Globus pallidus (tissue), 1 donor: ENCODE results near the gene NOL4.
"Not testable (repeated sequence)": the region's sequence is repeated elsewhere in the genome, so short reads cannot be mapped to it uniquely, and the experiment has no call there.

Experiments
- DNase-seq: peaks from one replicate; pipeline ENCODE4 v3.0.0-alpha.2; 2015; ENCODE audit warnings: low spot score

The NOL4 gene, protein sequence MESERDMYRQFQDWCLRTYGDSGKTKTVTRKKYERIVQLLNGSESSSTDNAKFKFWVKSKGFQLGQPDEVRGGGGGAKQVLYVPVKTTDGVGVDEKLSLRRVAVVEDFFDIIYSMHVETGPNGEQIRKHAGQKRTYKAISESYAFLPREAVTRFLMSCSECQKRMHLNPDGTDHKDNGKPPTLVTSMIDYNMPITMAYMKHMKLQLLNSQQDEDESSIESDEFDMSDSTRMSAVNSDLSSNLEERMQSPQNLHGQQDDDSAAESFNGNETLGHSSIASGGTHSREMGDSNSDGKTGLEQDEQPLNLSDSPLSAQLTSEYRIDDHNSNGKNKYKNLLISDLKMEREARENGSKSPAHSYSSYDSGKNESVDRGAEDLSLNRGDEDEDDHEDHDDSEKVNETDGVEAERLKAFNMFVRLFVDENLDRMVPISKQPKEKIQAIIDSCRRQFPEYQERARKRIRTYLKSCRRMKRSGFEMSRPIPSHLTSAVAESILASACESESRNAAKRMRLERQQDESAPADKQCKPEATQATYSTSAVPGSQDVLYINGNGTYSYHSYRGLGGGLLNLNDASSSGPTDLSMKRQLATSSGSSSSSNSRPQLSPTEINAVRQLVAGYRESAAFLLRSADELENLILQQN

DNA sequence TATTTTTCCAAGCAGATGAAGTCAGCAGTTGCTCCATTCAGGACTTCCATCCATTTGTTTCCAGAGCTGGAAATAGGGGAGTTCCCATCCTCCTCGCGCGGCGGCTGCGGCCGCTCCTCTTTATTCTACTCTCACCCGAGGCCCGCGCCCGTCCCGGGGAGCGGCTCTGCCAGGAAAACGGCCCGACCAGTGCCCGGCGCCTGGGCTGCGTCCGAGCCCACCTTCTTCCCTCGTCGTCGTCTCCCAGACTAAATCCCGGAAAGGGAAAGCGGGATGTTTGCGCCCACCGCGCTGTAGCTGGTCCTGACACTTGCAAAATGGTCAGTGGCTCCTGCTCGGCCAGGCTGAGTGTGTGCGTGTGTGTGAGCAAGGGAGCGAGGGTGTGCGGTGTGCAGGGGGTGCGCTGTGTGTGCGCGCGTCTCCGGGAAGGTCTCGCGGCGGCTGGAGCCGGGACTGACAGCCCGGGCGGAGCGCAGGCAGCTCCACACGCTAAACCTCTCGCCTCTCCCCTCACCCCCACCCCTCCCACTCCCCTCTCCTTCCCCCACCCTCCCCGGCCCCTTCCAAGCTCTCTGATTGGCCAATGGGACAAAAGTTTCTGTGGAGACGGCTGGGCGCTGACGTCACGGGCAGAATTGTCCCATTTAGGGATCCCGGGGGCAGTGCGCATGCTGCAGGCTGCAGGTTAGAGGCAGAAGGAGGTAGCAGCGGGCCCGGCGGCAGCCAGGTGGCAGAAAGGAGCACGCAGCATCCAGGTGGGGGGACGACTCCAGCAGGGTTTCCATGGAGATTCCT, at the start of gene NOL4:
Gene NOL4 (minus strand): TSS at position 491 of the 795 bp plus-strand sequence. CDS start 1,660 bp downstream, outside the sequence.
- DNase-seq = peak; percentile 74

DNA sequence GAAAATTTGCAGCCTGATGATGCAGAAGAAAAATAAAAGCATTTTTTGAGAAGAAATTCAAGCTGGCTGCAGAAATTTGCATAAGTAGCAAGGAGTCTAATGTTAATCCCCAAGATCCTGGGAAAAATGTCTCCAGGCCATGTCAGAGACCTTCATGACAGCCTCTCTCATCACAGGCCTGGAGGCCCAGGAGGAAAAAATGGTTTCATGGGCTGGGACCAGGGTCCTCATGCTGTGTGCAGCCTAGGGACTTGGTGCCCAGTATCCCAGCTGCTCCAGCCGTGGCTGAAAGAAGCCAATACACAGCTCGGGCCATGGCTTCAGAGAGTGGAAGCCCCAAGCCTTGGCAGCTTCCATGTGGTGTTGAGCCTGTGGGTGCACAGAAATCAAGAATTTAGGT, 41.3 kb upstream of the NOL4 start:
- not testable (repeated sequence) for DNase-seq

DNA sequence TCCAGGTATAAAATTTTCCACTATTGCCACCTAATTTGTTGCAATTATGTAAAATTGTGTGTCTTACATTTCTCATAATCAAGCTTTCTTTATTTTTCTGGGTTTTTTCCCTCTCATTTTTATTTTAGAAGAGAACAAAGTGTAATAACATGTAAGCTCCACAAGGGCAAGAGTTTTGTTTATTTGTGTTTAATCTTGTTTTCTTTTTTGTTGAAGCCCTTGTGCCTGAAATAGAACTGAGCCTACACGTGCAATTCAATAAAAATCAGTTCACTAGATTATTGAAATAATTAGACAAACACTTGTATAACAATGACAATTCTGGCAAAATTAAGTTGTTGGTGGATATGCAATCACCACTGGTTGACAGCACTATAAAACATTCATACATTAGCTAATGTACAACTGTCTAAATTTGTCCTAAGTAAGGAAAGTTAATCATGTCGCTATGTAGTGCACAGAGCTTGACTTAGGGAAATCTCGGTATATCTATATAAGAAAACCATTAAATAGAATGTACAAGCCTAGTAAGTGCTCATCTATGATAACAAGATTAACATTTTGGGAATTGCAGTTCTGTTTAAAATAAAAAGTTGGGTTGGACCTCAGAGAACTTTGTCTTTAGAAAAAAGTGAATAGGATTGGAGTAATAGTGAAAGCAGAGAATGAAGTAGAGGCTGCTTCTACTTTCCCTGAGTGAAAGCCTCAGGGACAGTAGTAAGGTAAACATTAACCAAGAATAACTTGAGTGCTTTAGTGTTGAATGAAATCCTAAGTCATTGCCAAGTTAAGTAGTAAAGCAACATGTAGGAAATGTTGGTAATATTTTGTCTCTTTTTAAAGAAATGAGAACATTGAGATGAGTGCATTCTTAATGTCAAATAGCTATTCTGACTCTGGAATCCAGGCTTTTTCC, 37.4 kb upstream of the NOL4 start:
- no peak for DNase-seq

DNA sequence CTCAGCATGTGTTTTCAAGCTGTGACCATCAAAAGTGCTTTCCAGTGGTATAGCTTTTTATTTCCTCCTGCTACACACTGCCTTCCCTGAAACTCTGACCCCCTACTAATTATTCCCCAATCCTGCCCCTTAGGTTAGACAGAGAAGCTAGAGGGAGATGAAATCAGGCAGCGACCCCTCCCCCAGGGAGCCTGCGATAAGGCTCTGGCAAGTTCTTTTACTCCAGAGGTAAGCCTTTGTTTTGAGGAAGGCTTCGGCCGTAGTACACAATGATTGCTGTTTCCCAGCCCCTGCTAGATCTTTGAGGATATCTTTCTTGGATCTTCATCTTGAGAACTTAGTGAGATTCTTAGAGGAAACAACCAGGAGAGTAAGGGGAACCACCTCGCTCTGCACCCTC, 33.5 kb upstream of the NOL4 start:
- no peak for DNase-seq

DNA sequence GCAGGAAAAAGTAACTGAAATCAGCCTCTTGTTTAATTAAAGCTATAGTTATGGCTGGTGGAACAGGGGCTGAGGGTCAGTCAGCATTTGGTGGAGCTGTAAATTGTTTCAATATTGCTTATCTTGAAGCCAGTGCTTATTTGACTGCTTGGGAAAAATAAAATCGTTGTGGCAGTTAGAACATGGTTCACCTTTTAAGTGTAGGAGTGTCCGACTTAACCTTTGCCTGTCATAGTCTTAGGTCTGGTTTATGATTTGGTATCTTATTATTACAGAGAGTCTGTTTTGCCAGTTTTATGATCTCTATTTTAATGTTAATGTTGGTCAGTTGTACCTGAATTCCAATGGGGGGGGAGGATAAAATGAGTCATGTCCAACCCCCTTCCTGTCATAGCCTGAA, 27.2 kb upstream of the NOL4 start:
- no peak for DNase-seq

DNA sequence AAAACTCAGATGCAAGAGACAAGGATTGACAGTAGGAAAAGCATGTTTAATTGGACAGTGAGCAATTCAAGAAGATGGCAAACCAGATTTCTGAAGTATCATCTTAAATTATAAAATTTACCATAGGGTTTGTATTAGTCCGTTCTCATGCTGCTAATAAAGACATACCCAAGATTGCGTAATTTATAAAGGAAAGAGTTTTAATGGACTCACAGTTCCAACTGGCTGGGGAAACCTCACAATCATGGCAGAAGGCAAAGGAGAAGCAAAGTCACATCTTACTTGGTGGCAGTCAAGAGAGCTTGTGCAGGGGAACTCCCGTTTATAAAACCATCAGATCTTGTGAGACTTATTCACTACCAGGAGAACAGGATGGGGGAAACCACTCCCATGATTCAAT, 24.0 kb upstream of the NOL4 start:
- no peak for DNase-seq

DNA sequence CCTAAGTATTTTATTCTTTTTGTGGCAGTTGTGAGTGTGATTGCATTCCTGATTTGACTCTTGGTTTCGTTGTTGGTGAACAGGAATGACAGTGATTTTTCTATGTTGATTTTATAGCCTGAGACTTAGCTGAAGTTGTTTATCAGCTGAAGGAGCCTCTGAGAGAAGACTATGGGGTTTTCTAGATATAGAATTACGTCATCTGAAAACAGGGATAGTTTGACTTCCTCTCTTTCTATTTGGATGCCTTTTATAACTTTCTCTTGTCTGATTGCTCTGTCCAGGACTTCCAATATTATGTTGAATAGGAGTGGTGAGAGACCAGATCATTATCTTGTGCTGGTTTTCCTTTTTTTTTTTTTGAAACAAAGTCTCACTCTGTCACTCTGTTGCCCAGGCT, 18.0 kb upstream of the NOL4 start:
- DNase-seq = no peak

DNA sequence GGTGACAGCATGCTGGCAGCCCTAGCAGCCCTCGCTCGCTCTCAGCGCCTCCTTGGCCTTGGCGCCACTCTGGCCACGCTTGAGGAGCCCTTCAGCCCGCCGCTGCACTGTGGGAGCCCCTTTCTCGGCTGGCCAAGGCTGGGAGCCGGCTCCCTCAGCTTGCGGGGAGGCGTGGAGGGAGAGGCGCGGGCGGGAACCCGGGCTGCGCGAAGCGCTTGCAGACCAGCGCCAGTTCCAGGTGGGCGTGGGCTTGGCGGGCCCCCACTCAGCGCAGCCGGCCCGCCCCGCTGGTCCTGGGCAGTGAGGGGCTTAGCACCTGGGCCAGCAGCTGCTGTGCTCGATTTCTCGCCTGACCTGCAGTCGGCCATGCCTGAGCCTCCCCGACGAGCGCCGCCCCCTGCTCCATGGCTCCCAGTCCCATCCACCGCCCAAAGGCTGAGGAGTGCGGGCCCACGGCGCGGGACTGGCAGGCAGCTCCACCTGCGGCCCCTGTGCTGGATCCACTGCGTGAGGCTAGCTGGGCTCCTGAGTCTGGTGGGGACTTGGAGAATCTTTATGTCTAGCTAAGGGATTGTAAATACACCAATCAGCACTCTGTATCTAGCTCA, 9.2 kb upstream of the NOL4 start:
- not testable (repeated sequence) for DNase-seq

DNA sequence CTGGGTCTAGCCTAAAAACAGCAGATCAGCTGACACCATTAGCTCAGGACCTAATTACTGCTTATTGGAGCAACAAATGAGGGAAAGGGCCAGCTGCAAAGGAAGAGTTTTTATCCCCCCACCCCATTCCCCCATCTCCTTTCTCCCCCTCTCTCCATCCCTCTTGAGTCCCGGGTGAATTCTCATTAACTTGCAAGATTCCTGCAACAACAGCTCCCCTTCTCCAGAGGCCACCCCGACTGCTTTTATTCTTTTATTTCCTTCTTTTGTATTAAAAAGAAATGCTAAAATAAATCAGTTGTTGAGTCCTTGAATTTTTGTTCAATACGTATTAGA, 473 bp upstream of the NOL4 start:
- no peak for DNase-seq

DNA sequence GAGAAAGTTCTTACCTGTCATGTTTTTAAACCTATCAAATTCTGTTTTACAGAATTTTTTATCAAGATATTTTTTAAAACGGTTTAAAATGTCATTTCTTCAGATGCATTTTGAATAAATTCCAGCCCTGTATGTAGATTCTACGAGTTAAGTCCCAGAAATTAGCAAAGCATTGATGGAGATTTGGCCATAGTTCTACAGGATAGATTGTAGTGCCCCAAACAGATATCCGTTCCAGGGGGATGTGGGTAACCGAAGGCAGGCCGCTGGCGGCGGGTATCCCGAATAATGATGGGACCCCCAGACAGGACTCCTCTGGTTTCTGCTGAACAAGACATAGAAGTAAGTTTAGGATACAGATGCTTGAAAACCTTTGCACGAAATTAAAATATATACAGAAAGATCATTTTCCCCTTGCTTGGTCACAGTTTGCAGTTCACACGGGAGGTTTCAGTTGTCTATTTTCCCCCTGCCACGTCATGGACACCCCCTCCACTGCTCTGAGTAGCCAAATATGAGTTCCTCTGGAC, 755 bp downstream of the NOL4 start:
- DNase-seq = peak; percentile 6

DNA sequence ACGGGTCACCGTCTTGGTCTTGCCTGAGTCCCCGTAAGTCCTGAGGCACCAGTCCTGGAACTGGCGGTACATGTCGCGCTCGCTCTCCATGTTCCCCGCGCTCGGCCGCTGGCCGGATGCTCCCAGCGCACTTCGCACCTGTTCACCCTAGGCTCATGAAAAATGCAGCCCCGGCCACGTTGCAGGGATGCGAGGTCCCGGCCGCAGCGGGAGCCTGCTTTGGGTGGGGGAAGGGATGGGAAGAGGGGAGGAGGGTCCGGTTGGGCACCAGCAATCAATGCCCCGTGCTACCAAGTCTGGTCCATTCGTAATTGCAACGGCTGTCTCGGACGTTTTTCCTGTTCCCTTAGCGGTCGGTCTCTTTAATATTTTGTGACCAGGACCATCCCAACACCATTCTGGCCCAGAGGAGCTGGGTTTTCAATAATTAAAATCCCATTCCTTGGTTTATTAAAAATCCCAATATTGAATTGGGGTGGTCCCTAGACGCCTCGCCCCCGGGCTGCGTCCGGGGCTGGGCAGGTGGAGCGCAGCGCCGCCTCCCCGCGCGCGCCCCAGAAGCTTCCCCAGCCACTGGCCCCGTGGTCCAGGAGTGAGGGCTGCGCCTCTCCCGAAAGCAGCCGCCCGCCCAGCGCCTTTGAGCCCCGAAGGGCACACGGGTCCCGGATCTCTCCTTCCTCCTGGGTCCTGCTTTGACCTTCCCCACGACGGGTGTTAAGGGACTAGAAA, 1.4 kb downstream of the NOL4 start:
- peak; percentile 12 for DNase-seq

DNA sequence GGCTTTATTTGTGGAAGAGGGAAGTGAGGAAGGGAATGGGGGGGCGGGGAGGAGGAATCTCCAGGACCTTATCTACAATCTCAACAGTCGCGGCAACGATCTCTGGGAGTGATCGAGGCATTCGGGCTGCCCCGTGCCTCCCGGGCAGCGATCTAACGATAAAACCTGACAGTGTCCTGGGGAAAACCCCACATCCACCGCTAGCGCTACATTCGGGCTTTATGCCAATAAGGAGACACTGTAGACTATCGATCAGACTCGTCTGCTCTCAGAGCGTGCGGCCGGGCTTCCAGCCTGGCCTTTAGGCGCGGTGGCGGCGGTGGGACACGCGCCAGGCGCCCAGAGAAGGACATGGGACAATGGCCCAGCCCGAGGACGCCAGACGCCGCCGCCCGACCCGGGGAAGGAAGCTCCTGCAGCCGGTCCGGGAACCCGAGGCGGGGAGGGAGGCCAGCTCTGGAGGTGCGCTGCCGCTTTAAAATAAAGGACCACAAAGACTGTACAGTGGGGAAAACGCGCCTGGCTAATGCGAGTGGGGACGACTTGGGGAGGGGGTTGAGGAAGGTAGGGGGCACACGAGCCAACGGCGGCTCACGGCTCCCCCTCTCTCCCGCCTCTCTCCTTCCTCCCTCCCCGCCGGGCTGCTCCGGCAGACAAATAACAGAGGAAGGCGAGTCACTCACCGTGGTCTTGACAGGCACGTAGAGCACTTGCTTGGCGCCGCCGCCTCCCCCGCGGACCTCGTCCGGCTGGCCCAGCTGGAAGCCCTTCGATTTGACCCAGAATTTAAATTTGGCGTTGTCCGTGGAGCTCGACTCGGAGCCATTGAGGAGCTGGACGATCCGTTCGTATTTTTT, 2.2 kb downstream of the NOL4 start:
- DNase-seq = peak; percentile 37

DNA sequence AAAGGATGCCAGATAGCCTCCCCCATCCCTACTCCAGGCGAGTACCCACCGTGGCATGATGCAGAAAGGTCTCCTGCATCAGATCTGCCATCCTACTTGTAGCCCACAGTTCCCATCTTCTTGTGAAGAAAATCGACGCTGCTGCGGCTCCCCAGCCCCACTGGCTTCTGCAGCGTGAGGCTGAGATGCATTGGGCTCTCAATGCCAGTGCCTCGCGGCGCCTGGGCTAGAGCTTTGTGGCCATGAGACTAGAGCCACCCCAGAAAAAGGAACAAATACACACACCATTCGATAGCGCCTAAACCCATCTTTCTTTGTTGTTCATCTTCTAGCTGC, 2.8 kb downstream of the NOL4 start:
- no peak for DNase-seq

DNA sequence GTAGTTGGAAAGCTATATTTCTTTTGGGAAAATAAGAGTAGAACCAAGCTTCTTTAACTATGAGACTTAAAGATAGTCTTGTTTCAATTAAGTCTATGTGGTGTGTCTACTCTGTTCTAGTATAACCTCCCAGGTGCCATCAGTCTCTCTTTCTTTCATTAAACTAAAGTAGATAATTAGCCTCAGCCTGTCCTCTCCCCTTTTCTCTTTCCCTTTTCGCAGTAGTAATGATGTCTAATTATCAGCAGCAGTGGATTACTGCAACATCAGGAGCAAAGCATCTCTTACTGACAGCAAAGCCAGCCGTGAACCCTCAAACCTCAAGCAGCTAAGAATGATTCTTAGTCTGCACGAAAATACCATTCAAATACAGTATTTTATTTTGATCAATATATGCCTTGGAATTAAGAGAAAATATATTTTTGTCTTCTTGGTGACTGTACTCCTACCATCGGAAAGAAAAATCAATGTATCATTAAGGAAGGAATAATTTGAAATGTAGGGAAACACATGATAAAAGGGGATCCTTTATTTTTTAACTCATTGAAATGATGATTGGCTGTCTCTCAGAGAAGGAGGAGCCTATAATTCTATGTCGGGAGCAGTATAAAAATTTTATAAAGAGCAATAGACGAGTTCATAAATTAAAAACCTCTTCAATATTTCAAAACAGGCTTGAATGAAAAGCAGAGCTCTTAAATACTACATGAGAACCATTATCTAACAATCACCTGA, 4.5 kb downstream of the NOL4 start:
- no peak for DNase-seq

DNA sequence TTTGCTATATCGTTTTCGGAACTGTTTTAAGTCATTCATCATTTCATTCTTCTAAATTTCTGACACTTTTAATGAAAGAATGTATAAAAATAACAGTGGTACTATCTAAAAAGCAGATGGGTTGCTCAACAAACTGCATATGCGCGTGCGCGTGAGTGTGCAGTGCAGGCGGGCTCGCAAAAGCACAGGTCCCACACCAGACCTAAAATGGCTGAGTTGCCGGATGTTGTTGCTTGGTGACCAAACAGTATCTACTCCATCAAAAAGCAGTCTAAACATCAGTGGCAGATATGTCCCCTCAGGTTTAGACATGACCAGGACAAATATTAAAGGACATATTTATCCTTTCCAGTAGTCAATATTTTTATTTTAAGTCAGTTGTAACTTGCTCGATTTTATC, 5.1 kb downstream of the NOL4 start:
- DNase-seq = peak; percentile 16

DNA sequence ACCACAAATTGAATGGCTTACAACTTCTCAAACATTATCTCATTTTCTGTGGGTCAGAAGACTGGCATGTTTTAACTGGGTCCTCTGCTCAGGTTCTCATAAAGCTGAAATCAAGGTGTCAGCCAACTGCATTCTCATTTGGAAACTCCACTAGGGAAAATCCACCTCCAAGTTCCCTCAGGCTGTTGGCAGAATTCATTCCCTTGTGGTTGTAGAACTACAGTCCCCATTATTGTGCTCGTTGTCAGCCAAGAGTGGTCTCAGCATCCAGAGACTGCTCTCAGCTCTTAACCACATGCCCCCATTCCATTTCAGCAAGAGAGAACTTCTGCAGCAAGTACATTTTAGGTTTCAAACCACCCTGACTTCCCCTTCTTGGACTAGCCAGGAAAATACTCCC, 12.2 kb downstream of the NOL4 start:
- no peak for DNase-seq

DNA sequence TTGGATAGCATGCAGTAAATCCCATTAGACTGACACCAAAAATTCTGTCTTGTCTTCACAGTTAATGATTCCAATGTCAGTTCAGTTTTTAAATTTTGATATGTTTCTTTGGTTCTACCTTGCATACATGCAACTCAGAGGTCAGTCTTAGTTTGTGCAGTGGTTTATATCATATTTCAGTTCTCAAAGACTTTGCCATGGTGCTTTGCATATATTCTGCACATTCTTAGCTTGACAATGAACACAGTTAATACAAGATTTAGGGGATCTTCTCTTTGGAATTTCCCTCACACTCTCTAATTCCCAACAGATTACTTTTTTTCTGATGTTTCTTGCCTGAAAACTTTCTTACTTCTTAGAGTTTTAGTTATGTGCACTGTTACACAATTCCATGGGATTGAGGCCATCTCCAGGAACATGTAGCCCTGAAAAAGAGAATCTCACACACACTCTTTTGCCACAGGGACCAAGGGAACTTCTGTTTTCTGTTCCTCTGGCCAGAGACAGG, 17.3 kb downstream of the NOL4 start:
- no peak for DNase-seq

DNA sequence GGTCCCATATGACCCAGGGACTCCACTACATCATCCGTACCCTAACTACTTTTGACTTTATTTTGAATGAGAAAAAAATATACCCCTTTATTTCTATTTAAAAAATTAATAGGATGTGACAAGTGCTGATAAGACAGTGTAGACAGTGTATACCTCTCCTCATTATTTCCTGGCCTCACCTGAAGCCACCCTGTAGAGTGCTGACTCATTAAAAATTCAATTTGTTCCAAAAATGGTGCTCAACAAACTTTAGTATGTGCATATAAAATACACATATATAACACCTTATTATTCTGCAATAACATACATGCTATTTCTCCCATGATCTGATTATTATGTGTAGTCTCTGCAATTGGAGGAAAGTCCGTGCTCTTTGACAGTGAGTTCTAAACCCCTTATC, 20.8 kb downstream of the NOL4 start:
- DNase-seq = no peak

DNA sequence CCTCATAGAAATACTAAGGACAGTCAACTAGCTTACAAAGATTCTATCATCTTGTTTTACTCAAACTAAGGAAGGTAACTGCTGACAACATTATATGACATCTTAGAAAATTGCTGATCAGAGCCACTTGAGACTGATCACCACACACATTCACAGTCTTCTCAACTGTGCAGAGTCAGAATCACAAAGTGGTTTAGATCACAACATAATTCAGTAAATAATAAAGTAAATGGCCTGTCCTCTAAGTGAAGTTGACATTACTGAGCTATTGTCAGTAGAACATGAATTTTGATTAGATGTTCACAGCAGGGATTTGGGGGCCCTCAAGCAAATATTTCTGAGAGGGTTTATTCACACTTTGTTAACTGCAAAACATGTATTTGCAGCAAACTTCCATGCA, 28.5 kb downstream of the NOL4 start:
- DNase-seq = no peak
